ENCODE data around the gene RNF169. TPM values are rescaled to one million over a fixed set of nuclear protein-coding genes. Genes with fewer than 3 reads are reported as not detected.

The RNF169 gene
- total and polyA plus RNA-seq, 9 of the 15 experiments (the other 6 are each of a cell fraction or from before 2014, with no cell fraction given): 0.68 to 18.1 (median 10.1) TPM

- TF ChIP-seq RREB1 (CRISPR knock-in tag; IDR thresholded peaks at IDR 0.05) (no peak), GTF2F1 (IDR thresholded peaks at IDR 0.05; ENCODE audit: low read depth, low read length) (no peak), FUS (optimal IDR thresholded peaks at IDR 0.05; ENCODE audit: low read depth, low read length) (no peak), EHMT2 (IDR thresholded peaks at IDR 0.05) (no peak), TRIM28 (IDR thresholded peaks at IDR 0.05) (no peak), WHSC1 (IDR thresholded peaks at IDR 0.05; ENCODE audit: low read length) (no peak), HDAC6 (IDR thresholded peaks at IDR 0.05; ENCODE audit: low read depth, low read length) (no peak), ZBED1 (IDR thresholded peaks at IDR 0.05) (no peak), MTA2 (IDR thresholded peaks at IDR 0.05; ENCODE audit: low read depth) (no peak), IFI16 (CRISPR knock-in tag; IDR thresholded peaks at IDR 0.05) (no peak), KLF13 (tag; IDR thresholded peaks at IDR 0.05; ENCODE audit: borderline replicate concordance, low read depth) (no peak), TOE1 (IDR thresholded peaks at IDR 0.05; ENCODE audit: borderline replicate concordance) (no peak), TOE1 (CRISPR knock-in tag; IDR thresholded peaks at IDR 0.05; ENCODE audit: borderline replicate concordance, low read depth) (peak; percentile 63; the same call in 1 of the 2 replicates), ZNF197 (CRISPR knock-in tag; IDR thresholded peaks at IDR 0.05; ENCODE audit: low read depth) (no peak), HES1 (IDR thresholded peaks at IDR 0.05; ENCODE audit: low read depth) (no peak), PATZ1 (CRISPR knock-in tag; IDR thresholded peaks at IDR 0.05; ENCODE audit: borderline replicate concordance) (no peak)
- TF ChIP-seq, protein P1, sequence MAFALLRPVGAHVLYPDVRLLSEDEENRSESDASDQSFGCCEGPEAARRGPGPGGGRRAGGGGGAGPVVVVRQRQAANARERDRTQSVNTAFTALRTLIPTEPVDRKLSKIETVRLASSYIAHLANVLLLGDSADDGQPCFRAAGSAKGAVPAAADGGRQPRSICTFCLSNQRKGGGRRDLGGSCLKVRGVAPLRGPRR (CRISPR knock-in tag; IDR thresholded peaks at IDR 0.05): no peak
- TF ChIP-seq, protein P2, sequence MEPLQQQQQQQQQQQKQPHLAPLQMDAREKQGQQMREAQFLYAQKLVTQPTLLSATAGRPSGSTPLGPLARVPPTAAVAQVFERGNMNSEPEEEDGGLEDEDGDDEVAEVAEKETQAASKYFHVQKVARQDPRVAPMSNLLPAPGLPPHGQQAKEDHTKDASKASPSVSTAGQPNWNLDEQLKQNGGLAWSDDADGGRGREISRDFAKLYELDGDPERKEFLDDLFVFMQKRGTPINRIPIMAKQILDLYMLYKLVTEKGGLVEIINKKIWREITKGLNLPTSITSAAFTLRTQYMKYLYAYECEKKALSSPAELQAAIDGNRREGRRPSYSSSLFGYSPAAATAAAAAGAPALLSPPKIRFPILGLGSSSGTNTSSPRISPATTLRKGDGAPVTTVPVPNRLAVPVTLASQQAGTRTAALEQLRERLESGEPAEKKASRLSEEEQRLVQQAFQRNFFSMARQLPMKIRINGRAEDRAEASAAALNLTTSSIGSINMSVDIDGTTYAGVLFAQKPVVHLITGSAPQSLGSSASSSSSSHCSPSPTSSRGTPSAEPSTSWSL (CRISPR knock-in tag; IDR thresholded peaks at IDR 0.05; ENCODE audit: borderline replicate concordance): no peak
Observed at GRCh38 chr11:74749127-74749964, 697 bp downstream of the RNF169 start (continued).

Measured in K562 (cell line).